HG03135 (cell line): ENCODE measurements around the gene MSANTD1.

Experiments used
- ATAC-seq: cut with Tn5 transposase; IDR thresholded peaks from one replicate; pipeline ENCODE4 v1.9.1; 2021; ENCODE audit warnings: mild to moderate bottlenecking, moderate library complexity; ENCODE audit not compliant: unreplicated experiment

MSANTD1 gene

GRCh38 chr4:3246458-3247398 is 2.2 kb upstream of the MSANTD1 start:
- no peak for ATAC-seq

GRCh38 chr4:3247399-3248177 is 1.4 kb upstream of the MSANTD1 start:
- no peak for ATAC-seq

GRCh38 chr4:3248178-3248480 is 830 bp upstream of the MSANTD1 start:
- ATAC-seq, result no peak

GRCh38 chr4:3249711-3250437 is 915 bp downstream of the MSANTD1 start:
- no peak for ATAC-seq

GRCh38 chr4:3250438-3250955 is 1.5 kb downstream of the MSANTD1 start:
- ATAC-seq, result no peak

- no peak for ATAC-seq
These were observed 2.2 kb downstream of the MSANTD1 start for GRCh38 chr4:3250956-3251690.

GRCh38 chr4:3251691-3252479 is 2.9 kb downstream of the MSANTD1 start:
- no peak for ATAC-seq

GRCh38 chr4:3252480-3252828 is 3.5 kb downstream of the MSANTD1 start:
- no peak for ATAC-seq

- ATAC-seq, result no peak
These were observed 4.1 kb downstream of the MSANTD1 start for GRCh38 chr4:3252831-3253641.

- ATAC-seq, result no peak
These were observed 4.8 kb downstream of the MSANTD1 start for GRCh38 chr4:3253808-3254207.

- ATAC-seq, result no peak
These were observed 5.6 kb downstream of the MSANTD1 start for GRCh38 chr4:3254302-3255131.

GRCh38 chr4:3255611-3256186 is 6.7 kb downstream of the MSANTD1 start:
- ATAC-seq, result no peak

- ATAC-seq, result no peak
These were observed 7.5 kb downstream of the MSANTD1 start for GRCh38 chr4:3256230-3257102.

GRCh38 chr4:3257103-3257555 is 8.2 kb downstream of the MSANTD1 start:
- no peak for ATAC-seq

GRCh38 chr4:3257556-3258482 is 8.9 kb downstream of the MSANTD1 start:
- ATAC-seq, result no peak
